ENCODE results near the gene PRF1.
A peak's percentile ranks its signal among the peaks of the same experiment; 100 is the strongest.
"Not testable (repeated sequence)": the region's sequence is repeated elsewhere in the genome, so short reads cannot be mapped to it uniquely, and the experiment has no call there.

The PRF1 gene

DNA sequence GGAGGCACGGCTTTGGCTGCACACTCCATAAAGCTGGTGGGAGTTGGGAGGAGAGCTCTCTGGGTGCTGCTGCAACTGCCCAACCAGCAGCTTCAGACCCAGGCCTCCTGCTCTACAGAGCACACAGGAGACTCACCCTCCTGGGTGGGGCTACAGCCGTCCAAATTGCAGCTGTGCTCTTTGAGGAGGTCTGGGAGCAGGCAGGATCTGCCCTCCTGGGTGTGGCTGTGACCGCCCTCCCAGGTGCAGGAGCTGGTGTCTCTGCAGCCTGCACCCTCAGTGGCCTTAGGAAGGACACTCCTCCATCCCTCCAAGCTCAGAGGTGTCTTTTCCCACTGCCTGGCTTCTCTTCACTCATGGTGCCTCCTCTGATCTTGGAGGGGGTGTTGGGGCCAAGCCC lies 20.0 kb upstream of the PRF1 start:
- no peak overlapping the region for H3K4me3 Mint-ChIP-seq
- no peak overlapping the region for H3K27ac Mint-ChIP-seq
- H3K9me3 Mint-ChIP-seq: peaks cover 9% of the 10 kb centered on the region
- peaks cover 1% of the 10 kb centered on the region for H3K27me3 Mint-ChIP-seq
- no peaks in the 10 kb centered on the region for H3K4me1 Mint-ChIP-seq
- H3K36me3 Mint-ChIP-seq: peaks cover 7% of the 10 kb centered on the region

GRCh38 chr10:70621503-70622078 lies 19.1 kb upstream of the PRF1 start:
- Mint-ChIP-seq H3K36me3 (peaks cover 7% of the 10 kb centered on the region), H3K9me3 (peaks cover 9% of the 10 kb centered on the region), H3K4me1 (no peaks in the 10 kb centered on the region), H3K27ac (no peak overlapping the region), H3K4me3 (no peak overlapping the region), H3K27me3 (no peaks in the 10 kb centered on the region)

DNA sequence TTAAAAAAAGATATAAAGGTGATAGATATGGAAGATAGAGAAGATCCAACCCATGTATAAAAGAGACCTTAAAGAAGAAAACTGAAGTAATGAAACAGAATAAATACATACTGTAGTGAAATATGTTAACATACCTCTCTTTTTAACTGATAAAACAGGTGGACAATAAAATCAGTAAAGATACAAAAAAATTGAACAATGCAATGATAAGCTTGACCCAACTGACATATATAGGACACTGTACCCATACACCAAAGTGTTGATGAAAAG lies 17.4 kb upstream of the PRF1 start:
- Mint-ChIP-seq H3K4me1 (peaks cover 6% of the 10 kb centered on the region), H3K36me3 (peaks cover 7% of the 10 kb centered on the region), H3K4me3 (no peak overlapping the region), H3K27me3 (no peaks in the 10 kb centered on the region), H3K9me3 (peaks cover 9% of the 10 kb centered on the region), H3K27ac (no peak overlapping the region)

- no peaks in the 10 kb centered on the region for H3K27me3 Mint-ChIP-seq
- no peak overlapping the region for H3K27ac Mint-ChIP-seq
- H3K36me3 Mint-ChIP-seq: peaks cover 7% of the 10 kb centered on the region
- peaks cover 6% of the 10 kb centered on the region for H3K4me1 Mint-ChIP-seq
- peaks cover 9% of the 10 kb centered on the region for H3K9me3 Mint-ChIP-seq
- H3K4me3 Mint-ChIP-seq: no peak overlapping the region
These were observed 16.9 kb upstream of the PRF1 start for GRCh38 chr10:70619271-70620019.

DNA sequence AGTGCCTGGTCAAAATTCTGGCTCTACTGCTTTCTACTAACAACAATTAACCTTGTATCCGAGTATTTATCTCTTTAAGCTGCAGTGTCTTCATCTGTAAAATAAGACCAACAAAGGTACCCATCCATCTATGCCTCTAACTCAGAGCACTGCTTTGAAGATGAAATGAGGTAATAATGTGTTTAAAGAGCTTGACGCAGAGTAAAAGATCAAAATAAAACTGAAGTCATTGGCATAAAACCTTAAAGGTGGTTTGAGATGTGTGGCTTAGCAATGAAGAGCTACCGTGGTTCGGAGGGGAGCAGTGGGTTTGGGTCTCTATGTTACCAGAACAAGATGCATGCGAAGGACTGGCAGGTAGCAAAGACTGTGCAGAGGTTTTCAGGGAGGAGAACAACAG lies 16.1 kb upstream of the PRF1 start:
- Mint-ChIP-seq H3K36me3 (peaks cover 7% of the 10 kb centered on the region), H3K9me3 (peaks cover 9% of the 10 kb centered on the region), H3K4me3 (no peak overlapping the region), H3K27me3 (no peaks in the 10 kb centered on the region), H3K4me1 (peaks cover 11% of the 10 kb centered on the region), H3K27ac (no peak overlapping the region)

DNA sequence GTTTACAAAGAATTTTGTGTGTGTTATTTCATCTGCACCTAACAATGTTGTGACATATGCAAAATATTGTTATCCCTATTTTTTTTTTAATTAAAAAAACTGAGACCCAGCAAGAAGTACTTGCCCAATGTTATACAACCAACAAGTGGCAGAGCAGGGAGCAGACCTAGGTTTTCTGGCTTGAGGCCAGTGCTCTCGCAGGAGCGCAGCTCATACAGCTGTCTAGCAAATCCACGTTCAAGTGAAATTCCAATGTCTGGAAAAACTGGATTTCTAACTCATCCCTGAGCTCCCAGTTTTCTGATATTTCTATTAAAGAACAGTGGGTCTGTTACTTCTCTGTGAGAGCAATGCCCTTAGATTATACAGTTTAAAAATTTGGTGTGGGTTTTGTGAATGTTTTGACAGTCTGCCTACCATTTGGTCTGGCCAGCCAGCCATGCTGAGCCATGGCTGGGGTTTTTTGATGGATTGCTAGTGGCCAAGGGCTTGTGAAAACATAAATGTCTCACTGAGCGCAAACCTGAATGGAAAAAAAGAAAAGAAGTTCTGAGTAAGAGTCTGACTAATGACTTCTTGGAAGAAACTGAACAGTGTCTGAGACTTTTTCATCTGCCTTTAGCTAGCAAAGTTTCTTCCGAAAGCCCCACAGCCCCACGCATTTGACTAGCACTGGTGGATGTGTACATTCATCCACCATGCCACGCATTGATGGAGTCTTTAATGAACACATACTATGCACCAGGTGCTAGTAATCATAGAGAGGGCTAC lies 15.4 kb upstream of the PRF1 start:
- H3K36me3 Mint-ChIP-seq: peaks cover 7% of the 10 kb centered on the region

DNA sequence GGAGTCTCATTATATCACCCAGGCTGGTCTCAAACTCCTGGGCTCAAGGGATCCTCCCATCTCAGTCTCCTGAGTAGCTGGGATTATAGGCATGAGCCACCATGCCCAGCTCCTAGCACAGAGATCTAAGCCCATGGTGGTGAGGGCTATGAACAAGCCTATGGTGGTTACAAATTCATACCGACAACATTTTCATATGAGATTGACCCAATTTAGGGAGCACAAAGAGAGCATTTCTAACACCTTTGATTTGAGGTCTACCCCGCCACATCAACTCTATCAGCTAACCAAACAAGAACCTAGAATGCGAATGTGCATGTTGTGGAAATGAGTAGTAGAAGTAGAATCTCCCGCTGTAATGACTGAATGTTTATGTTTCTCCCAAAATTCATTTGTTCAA lies 14.2 kb upstream of the PRF1 start:
- no peaks in the 10 kb centered on the region for H3K27me3 Mint-ChIP-seq
- no peak overlapping the region for H3K27ac Mint-ChIP-seq
- H3K36me3 Mint-ChIP-seq: peaks cover 6% of the 10 kb centered on the region
- peaks cover 9% of the 10 kb centered on the region for H3K9me3 Mint-ChIP-seq
- no peak overlapping the region for H3K4me3 Mint-ChIP-seq
- H3K4me1 Mint-ChIP-seq: peaks cover 11% of the 10 kb centered on the region

More for the DNA sequence above, 15.4 kb upstream of the PRF1 start:
- Mint-ChIP-seq H3K27ac (no peak overlapping the region), H3K27me3 (no peaks in the 10 kb centered on the region), H3K4me3 (no peak overlapping the region), H3K4me1 (peaks cover 11% of the 10 kb centered on the region), H3K9me3 (peaks cover 9% of the 10 kb centered on the region)

GRCh38 chr10:70615784-70616522 lies 13.4 kb upstream of the PRF1 start:
- Mint-ChIP-seq H3K27me3 (no peaks in the 10 kb centered on the region), H3K4me1 (peaks cover 11% of the 10 kb centered on the region), H3K4me3 (no peak overlapping the region), H3K36me3 (peaks cover 4% of the 10 kb centered on the region), H3K9me3 (peaks cover 9% of the 10 kb centered on the region), H3K27ac (no peak overlapping the region)

GRCh38 chr10:70615211-70615610 lies 12.7 kb upstream of the PRF1 start:
- Mint-ChIP-seq H3K27me3 (no peaks in the 10 kb centered on the region), H3K4me1 (peaks cover 11% of the 10 kb centered on the region), H3K9me3 (peaks cover 7% of the 10 kb centered on the region), H3K27ac (no peak overlapping the region), H3K36me3 (peaks cover 4% of the 10 kb centered on the region), H3K4me3 (no peak overlapping the region)

- H3K36me3 Mint-ChIP-seq, H3K27me3 Mint-ChIP-seq, H3K9me3 Mint-ChIP-seq, H3K27ac Mint-ChIP-seq, H3K4me3 Mint-ChIP-seq: not testable (repeated sequence)
- peaks cover 11% of the 10 kb centered on the region for H3K4me1 Mint-ChIP-seq
These were observed 11.8 kb upstream of the PRF1 start for GRCh38 chr10:70614364-70614763.

DNA sequence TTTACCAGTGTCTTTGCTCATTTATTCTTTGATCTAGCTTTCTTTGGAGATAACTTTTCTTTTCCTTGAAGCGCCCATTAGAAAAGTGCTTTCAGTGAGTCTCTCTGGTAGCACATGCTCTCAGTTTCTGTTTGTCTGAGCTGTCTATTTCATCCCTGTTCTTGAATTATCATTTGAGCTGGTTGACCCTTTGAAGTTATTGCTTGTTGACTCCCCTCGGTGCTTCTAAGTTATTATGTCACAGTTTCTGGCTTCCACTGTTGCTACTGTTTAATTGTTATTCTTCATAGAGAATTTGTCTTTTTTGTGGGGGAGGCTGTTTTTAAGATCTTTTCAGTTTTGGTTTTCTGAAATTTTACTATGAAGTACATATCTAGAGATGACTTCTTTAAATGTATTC lies 11.4 kb upstream of the PRF1 start:
- peaks cover 11% of the 10 kb centered on the region for H3K4me1 Mint-ChIP-seq
- H3K27ac Mint-ChIP-seq: no peak overlapping the region
- no peaks in the 10 kb centered on the region for H3K36me3 Mint-ChIP-seq
- H3K9me3 Mint-ChIP-seq: no peaks in the 10 kb centered on the region
- H3K4me3 Mint-ChIP-seq: no peak overlapping the region
- H3K27me3 Mint-ChIP-seq: no peaks in the 10 kb centered on the region

DNA sequence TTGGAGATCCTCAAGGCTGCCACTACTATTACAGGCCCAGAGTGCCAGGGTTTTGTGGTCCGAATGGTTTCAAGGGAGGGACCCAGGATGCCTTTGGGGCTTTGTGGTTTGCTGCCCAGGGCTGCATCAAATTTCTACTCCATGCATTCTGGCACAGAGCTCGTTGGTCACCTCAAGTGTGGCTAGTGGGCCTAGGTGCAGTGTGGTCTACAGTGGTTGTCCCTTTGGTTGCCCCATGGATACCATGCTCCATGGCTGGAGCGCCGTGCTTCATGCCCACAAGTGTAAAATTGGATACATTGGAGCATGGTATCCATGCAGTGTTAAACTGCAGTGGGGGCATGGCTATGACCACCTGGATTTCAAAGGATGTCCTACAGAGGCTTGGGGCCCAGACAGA lies 5.4 kb upstream of the PRF1 start:
- H3K36me3 Mint-ChIP-seq: peaks cover 2% of the 10 kb centered on the region
- H3K4me3 Mint-ChIP-seq: no peak overlapping the region
- no peaks in the 10 kb centered on the region for H3K27me3 Mint-ChIP-seq
- no peak overlapping the region for H3K27ac Mint-ChIP-seq
- peaks cover 6% of the 10 kb centered on the region for H3K9me3 Mint-ChIP-seq
- H3K4me1 Mint-ChIP-seq: peaks cover 27% of the 10 kb centered on the region

DNA sequence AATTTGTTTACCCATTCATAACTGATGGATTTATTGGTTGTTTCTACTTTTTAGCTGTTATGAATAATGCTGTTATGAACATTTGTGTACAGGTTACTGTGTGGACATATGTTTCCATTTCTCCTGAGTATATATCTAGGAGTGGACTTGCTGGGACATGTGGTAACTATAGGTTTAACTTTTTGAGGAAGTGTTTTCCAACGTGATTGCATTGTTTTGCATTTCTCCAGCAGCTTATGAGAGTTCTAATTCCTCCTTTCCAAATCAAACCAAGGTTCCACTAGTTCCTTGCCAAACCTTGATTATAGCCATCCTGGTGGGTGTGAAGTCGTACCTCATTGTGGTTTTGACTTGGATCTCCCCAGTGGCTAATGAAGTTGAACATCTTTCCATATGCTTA lies 2.6 kb upstream of the PRF1 start:
- no peaks in the 10 kb centered on the region for H3K27me3 Mint-ChIP-seq
- H3K9me3 Mint-ChIP-seq: peaks cover 6% of the 10 kb centered on the region
- H3K27ac Mint-ChIP-seq: no peak overlapping the region
- peaks cover 45% of the 10 kb centered on the region for H3K4me1 Mint-ChIP-seq
- H3K36me3 Mint-ChIP-seq: peaks cover 2% of the 10 kb centered on the region
- no peak overlapping the region for H3K4me3 Mint-ChIP-seq

- Mint-ChIP-seq H3K36me3 (peaks cover 2% of the 10 kb centered on the region), H3K4me3 (peak overlapping the region; percentile 88), H3K9me3 (peaks cover 6% of the 10 kb centered on the region), H3K27me3 (no peaks in the 10 kb centered on the region), H3K27ac (no peak overlapping the region), H3K4me1 (peaks cover 53% of the 10 kb centered on the region)
These were observed 1.6 kb upstream of the PRF1 start for GRCh38 chr10:70604106-70604505.

DNA sequence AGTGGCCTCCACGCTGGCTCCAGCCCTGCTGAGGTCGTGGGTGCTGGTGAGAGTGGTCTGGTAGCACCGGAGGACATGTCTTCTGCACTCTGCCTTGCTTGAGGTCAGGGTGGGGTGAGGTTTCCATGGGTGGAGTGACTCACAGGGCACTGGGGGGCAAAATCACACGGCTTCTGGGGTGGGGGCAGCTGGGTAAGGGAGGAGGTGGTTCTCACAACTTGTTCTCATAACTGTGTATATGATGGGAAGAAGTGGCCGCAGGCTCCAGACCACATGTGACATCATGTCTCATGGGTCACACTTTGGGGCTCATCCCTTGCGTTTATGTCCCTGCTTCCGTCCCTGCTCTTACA lies 884 bp upstream of the PRF1 start:
- Mint-ChIP-seq H3K4me3 (peak overlapping the region; percentile 88), H3K36me3 (peaks cover 5% of the 10 kb centered on the region), H3K4me1 (peaks cover 53% of the 10 kb centered on the region), H3K9me3 (peaks cover 6% of the 10 kb centered on the region), H3K27me3 (no peaks in the 10 kb centered on the region), H3K27ac (peak overlapping the region; percentile 52)

GRCh38 chr10:70601746-70602145 lies 795 bp downstream of the PRF1 start:
- peaks cover 47% of the 10 kb centered on the region for H3K4me1 Mint-ChIP-seq
- no peaks in the 10 kb centered on the region for H3K9me3 Mint-ChIP-seq
- H3K36me3 Mint-ChIP-seq: peaks cover 14% of the 10 kb centered on the region
- peak overlapping the region; percentile 65 for H3K27ac Mint-ChIP-seq
- peak overlapping the region; percentile 88 for H3K4me3 Mint-ChIP-seq
- no peaks in the 10 kb centered on the region for H3K27me3 Mint-ChIP-seq

Measured in activated naive CD4-positive, alpha-beta T cell treated with anti-CD3 and anti-CD28 coated beads, Interleukin-2, amount 50 U/mL, for 24 hours (primary cell).